Measurements from ENCODE around the gene HHATL. TPM values are rescaled to one million over a fixed set of nuclear protein-coding genes. Genes with fewer than 3 reads are reported as not detected.

HHATL gene
- total and polyA plus RNA-seq, 2 of the 8 experiments (the other 6 are each of a cell fraction or from before 2014, with no cell fraction given) = 0.18 TPM; not detected in 1

DNA sequence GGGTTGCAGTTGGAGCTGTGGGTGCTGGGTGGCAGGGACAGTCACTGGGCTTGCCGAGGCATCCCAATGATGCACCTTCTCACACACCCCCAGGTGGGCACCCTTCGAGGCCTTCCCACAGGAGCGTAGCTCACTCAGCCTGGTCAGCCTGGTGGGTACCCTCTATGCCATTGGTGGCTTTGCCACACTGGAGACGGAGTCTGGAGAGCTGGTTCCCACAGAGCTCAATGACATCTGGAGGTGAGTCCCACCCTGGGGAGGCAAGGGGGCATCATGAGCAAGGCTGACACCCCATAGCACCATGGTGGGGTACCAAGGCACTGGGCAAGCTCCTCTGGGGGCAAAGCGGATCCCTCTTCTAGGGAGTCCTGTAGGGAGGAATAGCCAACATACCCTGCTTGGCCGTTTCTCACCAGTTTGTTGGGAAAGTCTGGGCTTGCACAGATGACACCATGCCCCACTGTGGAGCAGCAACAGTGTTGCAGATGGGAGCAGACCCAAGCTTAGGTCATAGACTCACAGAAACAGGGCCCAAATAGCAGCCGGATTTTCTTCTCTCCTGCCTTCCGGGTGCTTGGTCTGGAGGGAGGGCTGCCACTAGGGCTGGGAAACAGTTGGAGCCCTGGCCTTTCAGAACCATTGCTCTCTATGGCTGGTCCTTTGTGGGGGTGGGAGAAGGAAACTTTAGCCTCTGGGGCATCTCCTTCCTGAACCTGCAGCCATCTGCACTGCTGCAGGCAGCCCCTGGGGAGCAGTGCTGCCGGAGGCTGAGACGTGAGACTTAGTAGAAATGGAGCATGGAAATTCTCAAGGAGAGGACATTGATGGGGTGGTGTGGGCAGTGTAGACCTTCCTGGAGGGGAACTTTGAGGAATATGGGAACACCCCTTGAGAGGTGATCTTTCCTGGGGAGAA, 11.6 kb downstream of the HHATL start (continued):
- TF ChIP-seq SIRT6 (IDR thresholded peaks at IDR 0.05; ENCODE audit: low read length) (no peak), CHD2 (IDR thresholded peaks at IDR 0.05; ENCODE audit: low read length) (no peak), KDM5A (IDR thresholded peaks at IDR 0.05; ENCODE audit: low read length) (no peak)
